HL-60 (cell line): ENCODE data around the gene HIF3A.

Experiments
- DNase-seq, 2 experiments: peaks; one replicate each; pipeline ENCODE4 v3.0.0-alpha.2; 2010 to 2020; ENCODE audit warnings: low read depth in 1 of 2, low spot score in 1 of 2
- H3K27ac ChIP-seq: fragments of 250-450 bp; sonication (Bioruptor Pico); replicated peaks from 2 replicates; pipeline ENCODE4 v1.5.1; 2020; ENCODE audit warnings: mild to moderate bottlenecking, moderate library complexity
- H3K27me3 ChIP-seq: fragments of 250-450 bp; sonication (Bioruptor Pico); 2 replicates; pipeline ENCODE4 v1.5.1; 2021; ENCODE audit warnings: mild to moderate bottlenecking, moderate library complexity; ENCODE audit not compliant: insufficient read depth, poor library complexity, severe bottlenecking
- H3K4me3 ChIP-seq: replicated peaks from 2 replicates; pipeline ENCODE4 v1.5.1; 2011; ENCODE audit warnings: mild to moderate bottlenecking, control low read depth, low read length; ENCODE audit not compliant: insufficient read depth
- CTCF ChIP-seq: IDR thresholded peaks from one replicate; pipeline ENCODE4 v1.5.1; 2011; ENCODE audit warnings: low read length, control low read depth, inconsistent platforms; ENCODE audit not compliant: insufficient read depth
- GABPA ChIP-seq: IDR thresholded peaks from 2 replicates; pipeline ENCODE4 v1.6.1; 2012; ENCODE audit warnings: low read depth
- POLR2AphosphoS5 ChIP-seq: IDR thresholded peaks from 2 replicates; pipeline ENCODE4 v1.6.1; 2012; ENCODE audit warnings: low read depth
- REST ChIP-seq: IDR thresholded peaks from 2 replicates; pipeline ENCODE4 v1.6.1; 2012; ENCODE audit warnings: low read depth; ENCODE audit not compliant: insufficient replicate concordance
- SPI1 ChIP-seq: IDR thresholded peaks from 2 replicates; pipeline ENCODE4 v1.6.1; 2012; ENCODE audit warnings: low read depth, mild to moderate bottlenecking, borderline replicate concordance

The HIF3A gene

GRCh38 chr19:46387713-46388130 lies 90.9 kb downstream of the HIF3A start:
- H3K4me3 ChIP-seq = no peak overlapping the region
- no peaks in the 10 kb centered on the region for H3K27me3 ChIP-seq
- no peak for DNase-seq
- no peak overlapping the region for H3K27ac ChIP-seq
- TF ChIP-seq REST = no peak
- TF ChIP-seq SPI1 = no peak
- no peak for TF ChIP-seq GABPA
- TF ChIP-seq CTCF = no peak
- TF ChIP-seq POLR2AphosphoS5 = no peak

GRCh38 chr19:46388311-46389095 lies 91.7 kb downstream of the HIF3A start:
- TF ChIP-seq GABPA (no peak), SPI1 (no peak), POLR2AphosphoS5 (no peak), CTCF (no peak), REST (no peak)
- DNase-seq = no peak
- no peak overlapping the region for H3K4me3 ChIP-seq
- no peak overlapping the region for H3K27ac ChIP-seq
- no peaks in the 10 kb centered on the region for H3K27me3 ChIP-seq

- TF ChIP-seq CTCF = no peak
- no peak for TF ChIP-seq GABPA
- no peak for TF ChIP-seq REST
- DNase-seq = no peak
- no peaks in the 10 kb centered on the region for H3K27me3 ChIP-seq
- no peak overlapping the region for H3K27ac ChIP-seq
- H3K4me3 ChIP-seq = no peak overlapping the region
These were observed 93.4 kb downstream of the HIF3A start for GRCh38 chr19:46390121-46390858.
